Spleen (tissue), 3 donors: ENCODE data around the gene DUSP23.

Experiments used
- POLR2A ChIP-seq, 3 donors: fragments of 450-650 bp; IDR thresholded peaks; one replicate each; pipeline ENCODE4 v1.5.1; 2017; ENCODE audit warnings: antibody characterized with exemption in 3 of 3, mild to moderate bottlenecking in 1 of 3
- POLR2AphosphoS5 ChIP-seq, 3 donors: sonication (generic); formaldehyde crosslinking; IDR thresholded peaks; one replicate each; pipeline ENCODE4 v1.5.1; 2017; ENCODE audit warnings: antibody characterized with exemption in 3 of 3

DNA sequence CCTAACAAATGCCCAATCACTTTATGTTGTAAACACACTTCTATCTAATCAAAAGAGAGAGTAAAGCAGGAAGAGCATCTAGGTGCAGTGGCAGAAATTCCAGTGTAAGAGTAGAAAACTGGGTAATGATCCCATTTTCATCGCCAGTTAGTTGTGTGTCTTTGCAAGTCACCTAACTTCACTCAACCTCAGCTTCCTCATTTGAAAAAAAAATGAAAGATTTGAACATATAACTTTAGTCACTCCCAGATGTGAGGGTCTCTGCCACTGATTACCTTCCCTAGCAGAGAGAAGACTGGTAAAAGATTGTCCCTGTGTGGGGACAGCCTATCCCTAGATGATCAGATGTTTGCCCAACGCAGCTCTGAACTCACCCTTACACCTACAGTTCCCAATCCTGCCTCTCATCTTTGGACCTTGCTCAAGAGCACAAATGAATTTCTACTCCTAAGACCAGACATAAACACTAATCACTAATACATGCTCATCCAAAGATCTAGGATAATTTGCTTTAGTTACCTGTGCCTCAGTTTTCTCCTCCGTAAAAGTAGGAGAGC lies 25.2 kb upstream of the DUSP23 start:
- no peak for TF ChIP-seq POLR2A (IDR thresholded peaks at IDR 0.05)
- TF ChIP-seq POLR2AphosphoS5 (IDR thresholded peaks at IDR 0.05): no peak
